Measurements from ENCODE around the gene PCDHGB4. TPM values are rescaled to one million over a fixed set of nuclear protein-coding genes. Genes with fewer than 3 reads are reported as not detected.
"Not testable (repeated sequence)": the region's sequence is repeated elsewhere in the genome, so short reads cannot be mapped to it uniquely, and the experiment has no call there.

The PCDHGB4 gene
- polyA plus RNA-seq (2013, experiment 1 of 2) = 5.7 TPM
- 6.1 TPM for polyA plus RNA-seq (2013, experiment 2 of 2)

GRCh38 chr5:141387557-141388311, at the start of gene PCDHGB4:
Gene PCDHGB4, plus strand, starts transcription at chr5:141387698. Its CDS starts 187 bp downstream, at chr5:141387885.
- Histone ChIP-seq H3K4me3 (ENCODE audit: low read length in 2 of 2) (peak within 1 kb of the TSS in 1 of 2 donors; percentile 42), H2AFZ (ENCODE audit: low read length) (peak within 1 kb of the TSS; percentile 82), H3K9me3 (replicated peaks in 1 of 2; ENCODE audit: control insufficient read depth in 2 of 2, insufficient read depth in 1 of 2, low read depth in 1 of 2, low read length in 2 of 2) (peaks cover 40 to 64% of the 10 kb centered on the region in 2 donors), H3K4me2 (ENCODE audit: insufficient read depth, low read length, poor library complexity, severe bottlenecking) (peak within 1 kb of the TSS; percentile 32), H3K36me3 (replicated peaks in 1 of 2; ENCODE audit: control insufficient read depth in 2 of 2, insufficient read depth in 2 of 2, low read length in 2 of 2) (peaks cover 7 to 11% of the 10 kb centered on the region in 2 donors)
- H3K27me3 ChIP-seq (ENCODE audit: control insufficient read depth in 3 of 3, insufficient read depth in 3 of 3, low read depth in 1 of 3, low read length in 3 of 3); H3K79me1 ChIP-seq (ENCODE audit: low read depth, low read length); H3K4me1 ChIP-seq (ENCODE audit: control insufficient read depth in 2 of 2, insufficient read depth in 1 of 2, low read depth in 1 of 2, low read length in 2 of 2); H2BK120ac ChIP-seq (ENCODE audit: low read depth, low read length); H2AK5ac ChIP-seq (ENCODE audit: low read depth, low read length); H3K14ac ChIP-seq (ENCODE audit: low read length); H3K4ac ChIP-seq (ENCODE audit: low read length); H3K27ac ChIP-seq (replicated peaks; ENCODE audit: low read length); H4K91ac ChIP-seq (ENCODE audit: low read depth, low read length, poor library complexity); H2BK12ac ChIP-seq (ENCODE audit: low read length); H2BK15ac ChIP-seq (ENCODE audit: low read length); H3K9ac ChIP-seq (ENCODE audit: low read depth, low read length, poor library complexity); H4K8ac ChIP-seq (ENCODE audit: low read depth, low read length); H2BK5ac ChIP-seq (ENCODE audit: low read length); H3K23ac ChIP-seq (ENCODE audit: low read depth, low read length, poor library complexity); H3K18ac ChIP-seq (ENCODE audit: low read length): not testable (repeated sequence)
- no CpG with 5 or more reads among the region's 40 CpGs for WGBS, 2 donors (ENCODE audit: extremely low coverage in 2 of 2, insufficient read length in 2 of 2, insufficient replicate concordance in 1 of 2)
- peak; percentile 6 for DNase-seq (ENCODE audit: low spot score)

- no peak within 1 kb of the TSS for H2BK5ac ChIP-seq (ENCODE audit: low read length)
- WGBS, 2 donors (ENCODE audit: extremely low coverage in 2 of 2, insufficient read length in 2 of 2, insufficient replicate concordance in 1 of 2) = no CpG with 5 or more reads among the region's 27 CpGs
- no peaks in the 10 kb centered on the region for H3K27me3 ChIP-seq (ENCODE audit: control insufficient read depth in 3 of 3, insufficient read depth in 3 of 3, low read depth in 1 of 3, low read length in 3 of 3)
- no peak within 1 kb of the TSS for H3K14ac ChIP-seq (ENCODE audit: low read length)
- no peak within 1 kb of the TSS for H4K8ac ChIP-seq (ENCODE audit: low read depth, low read length)
- H3K4me2 ChIP-seq (ENCODE audit: insufficient read depth, low read length, poor library complexity, severe bottlenecking) = no peak within 1 kb of the TSS
- H3K27ac ChIP-seq (replicated peaks; ENCODE audit: low read length) = no peak within 1 kb of the TSS
- H2BK120ac ChIP-seq (ENCODE audit: low read depth, low read length) = no peak within 1 kb of the TSS
- H2BK12ac ChIP-seq (ENCODE audit: low read length) = no peak within 1 kb of the TSS
- H3K23ac ChIP-seq (ENCODE audit: low read depth, low read length, poor library complexity) = no peak within 1 kb of the TSS
- peaks cover 15 to 17% of the 10 kb centered on the region in 2 donors for H3K9me3 ChIP-seq (replicated peaks in 1 of 2; ENCODE audit: control insufficient read depth in 2 of 2, insufficient read depth in 1 of 2, low read depth in 1 of 2, low read length in 2 of 2)
- H3K79me1 ChIP-seq (ENCODE audit: low read depth, low read length) = no peaks in the 10 kb centered on the region
- H3K9ac ChIP-seq (ENCODE audit: low read depth, low read length, poor library complexity) = no peak within 1 kb of the TSS
- H3K18ac ChIP-seq (ENCODE audit: low read length) = no peak within 1 kb of the TSS
- H3K4me1 ChIP-seq (ENCODE audit: control insufficient read depth in 2 of 2, insufficient read depth in 1 of 2, low read depth in 1 of 2, low read length in 2 of 2) = no peaks in the 10 kb centered on the region
- DNase-seq (ENCODE audit: low spot score) = no peak
- H3K36me3 ChIP-seq (replicated peaks in 1 of 2; ENCODE audit: control insufficient read depth in 2 of 2, insufficient read depth in 2 of 2, low read length in 2 of 2) = peaks cover 0 to 2% of the 10 kb centered on the region in 2 donors
- H2AK5ac ChIP-seq (ENCODE audit: low read depth, low read length) = no peak within 1 kb of the TSS
- no peak within 1 kb of the TSS for H2BK15ac ChIP-seq (ENCODE audit: low read length)
- H4K91ac ChIP-seq (ENCODE audit: low read depth, low read length, poor library complexity) = no peak within 1 kb of the TSS
- H3K4ac ChIP-seq (ENCODE audit: low read length) = no peak within 1 kb of the TSS
- H3K4me3 ChIP-seq (ENCODE audit: low read length in 2 of 2) = no peak within 1 kb of the TSS
- H2AFZ ChIP-seq (ENCODE audit: low read length) = no peak within 1 kb of the TSS
Measured at GRCh38 chr5:141338538-141339306, 48.8 kb upstream of the PCDHGB4 start, which contains the start of gene PCDHGA2. Gene PCDHGA2, plus strand, starts transcription at chr5:141338760.

GRCh38 chr5:141340781-141341354, 46.6 kb upstream of the PCDHGB4 start:
- not testable (repeated sequence) for H3K23ac ChIP-seq (ENCODE audit: low read depth, low read length, poor library complexity)

GRCh38 chr5:141342773-141343172, 44.7 kb upstream of the PCDHGB4 start:
- no peak overlapping the region for H2AFZ ChIP-seq (ENCODE audit: low read length)
- no peak overlapping the region for H3K23ac ChIP-seq (ENCODE audit: low read depth, low read length, poor library complexity)
- H3K79me1 ChIP-seq (ENCODE audit: low read depth, low read length) = no peaks in the 10 kb centered on the region
- peaks cover 22 to 32% of the 10 kb centered on the region in 2 donors for H3K9me3 ChIP-seq (replicated peaks in 1 of 2; ENCODE audit: control insufficient read depth in 2 of 2, insufficient read depth in 1 of 2, low read depth in 1 of 2, low read length in 2 of 2)
- H3K4me1 ChIP-seq (ENCODE audit: control insufficient read depth in 2 of 2, insufficient read depth in 1 of 2, low read depth in 1 of 2, low read length in 2 of 2) = no peaks in the 10 kb centered on the region
- H2BK15ac ChIP-seq (ENCODE audit: low read length) = no peak overlapping the region
- H2BK120ac ChIP-seq (ENCODE audit: low read depth, low read length) = no peak overlapping the region
- no peaks in the 10 kb centered on the region for H3K36me3 ChIP-seq (replicated peaks in 1 of 2; ENCODE audit: control insufficient read depth in 2 of 2, insufficient read depth in 2 of 2, low read length in 2 of 2)
- no peak overlapping the region for H2AK5ac ChIP-seq (ENCODE audit: low read depth, low read length)
- H3K14ac ChIP-seq (ENCODE audit: low read length) = no peak overlapping the region
- H3K9ac ChIP-seq (ENCODE audit: low read depth, low read length, poor library complexity) = no peak overlapping the region
- no peak overlapping the region for H3K18ac ChIP-seq (ENCODE audit: low read length)
- no peak overlapping the region for H4K91ac ChIP-seq (ENCODE audit: low read depth, low read length, poor library complexity)
- DNase-seq (ENCODE audit: low spot score) = no peak
- no CpG with 5 or more reads among the region's 1 CpG for WGBS, 2 donors (ENCODE audit: extremely low coverage in 2 of 2, insufficient read length in 2 of 2, insufficient replicate concordance in 1 of 2)
- H2BK5ac ChIP-seq (ENCODE audit: low read length) = no peak overlapping the region
- H4K8ac ChIP-seq (ENCODE audit: low read depth, low read length) = no peak overlapping the region
- no peaks in the 10 kb centered on the region for H3K27me3 ChIP-seq (ENCODE audit: control insufficient read depth in 3 of 3, insufficient read depth in 3 of 3, low read depth in 1 of 3, low read length in 3 of 3)
- no peak overlapping the region for H3K4me2 ChIP-seq (ENCODE audit: insufficient read depth, low read length, poor library complexity, severe bottlenecking)
- no peak overlapping the region for H2BK12ac ChIP-seq (ENCODE audit: low read length)
- H3K4ac ChIP-seq (ENCODE audit: low read length) = no peak overlapping the region
- H3K27ac ChIP-seq (replicated peaks; ENCODE audit: low read length) = no peak overlapping the region
- no peak overlapping the region for H3K4me3 ChIP-seq (ENCODE audit: low read length in 2 of 2)

More at GRCh38 chr5:141340781-141341354, 46.6 kb upstream of the PCDHGB4 start:
- H2BK15ac ChIP-seq (ENCODE audit: low read length); H3K4me3 ChIP-seq (ENCODE audit: low read length in 2 of 2); DNase-seq (ENCODE audit: low spot score); H3K79me1 ChIP-seq (ENCODE audit: low read depth, low read length); H3K14ac ChIP-seq (ENCODE audit: low read length); H3K27ac ChIP-seq (replicated peaks; ENCODE audit: low read length); H2BK5ac ChIP-seq (ENCODE audit: low read length); H2BK12ac ChIP-seq (ENCODE audit: low read length); H4K91ac ChIP-seq (ENCODE audit: low read depth, low read length, poor library complexity); H2AK5ac ChIP-seq (ENCODE audit: low read depth, low read length); H3K9ac ChIP-seq (ENCODE audit: low read depth, low read length, poor library complexity); H3K18ac ChIP-seq (ENCODE audit: low read length); H3K4me2 ChIP-seq (ENCODE audit: insufficient read depth, low read length, poor library complexity, severe bottlenecking); H3K27me3 ChIP-seq (ENCODE audit: control insufficient read depth in 3 of 3, insufficient read depth in 3 of 3, low read depth in 1 of 3, low read length in 3 of 3); H3K4me1 ChIP-seq (ENCODE audit: control insufficient read depth in 2 of 2, insufficient read depth in 1 of 2, low read depth in 1 of 2, low read length in 2 of 2); H3K4ac ChIP-seq (ENCODE audit: low read length); H3K36me3 ChIP-seq (replicated peaks in 1 of 2; ENCODE audit: control insufficient read depth in 2 of 2, insufficient read depth in 2 of 2, low read length in 2 of 2); H4K8ac ChIP-seq (ENCODE audit: low read depth, low read length); H2AFZ ChIP-seq (ENCODE audit: low read length); H2BK120ac ChIP-seq (ENCODE audit: low read depth, low read length): not testable (repeated sequence)
- H3K9me3 ChIP-seq (replicated peaks in 1 of 2; ENCODE audit: control insufficient read depth in 2 of 2, insufficient read depth in 1 of 2, low read depth in 1 of 2, low read length in 2 of 2) = peaks cover 20 to 32% of the 10 kb centered on the region in 2 donors
- no CpG with 5 or more reads among the region's 45 CpGs for WGBS, 2 donors (ENCODE audit: extremely low coverage in 2 of 2, insufficient read length in 2 of 2, insufficient replicate concordance in 1 of 2)

Measured in neuronal stem cell (in vitro differentiated cells).